Heart left ventricle (tissue), 13 donors: ENCODE measurements around the gene ATXN7.

ENCODE experiments used
- POLR2A ChIP-seq, 2 donors: fragments of 450-650 bp; IDR thresholded peaks; one replicate each; pipeline ENCODE4 v1.6.1; 2017; ENCODE audit warnings: antibody characterized with exemption in 2 of 2, mild to moderate bottlenecking in 2 of 2, moderate library complexity in 2 of 2
- TF ChIP-seq, protein P1 (sequence below), 12 donors: fragments of 200-600 bp; sonication (generic) in 4 of 12; IDR thresholded peaks; one replicate each; pipeline versions ENCODE4 v1.5.0 to v1.8.0; 2018 to 2022; ENCODE audit warnings: antibody characterized with exemption in 12 of 12, mild to moderate bottlenecking in 5 of 12
- donor health status: ischemic (EF 13 %, LVEDD 7.1; RV severe dilation, severe dysfunction).
- donor health status: DM: no; HTN: yes; CAD: no.
- donor health status: DM: no; HTN: no; CAD: no.
- donor health status: ischemic (EF 25% LVEDD 6.9; RV normal size, moderate dysfunction).
- donor health status: ischemic (EF 25% LVEDD 5.7; RV mildly dilated, moderate dysfunction).
- donor health status: ischemic (EF 35%, LVEDD 5.7; RV mildly dilated, moderate dysfunction).
- donor health status: nonischemic (EF 11% LVEDD 7.7; RV severe dilation, severe dysfunction).
- donor health status: DM: yes; HTN: yes; CAD: no.
- donor health status: PGD.
- donor health status: ischemic (EF 29% LVEDD 5.4; RV normal size, mild dysfunction).
- donor health status: nonischemic (EF 23%, LVEDD 6.1; RV moderate dilation, normal function).

DNA sequence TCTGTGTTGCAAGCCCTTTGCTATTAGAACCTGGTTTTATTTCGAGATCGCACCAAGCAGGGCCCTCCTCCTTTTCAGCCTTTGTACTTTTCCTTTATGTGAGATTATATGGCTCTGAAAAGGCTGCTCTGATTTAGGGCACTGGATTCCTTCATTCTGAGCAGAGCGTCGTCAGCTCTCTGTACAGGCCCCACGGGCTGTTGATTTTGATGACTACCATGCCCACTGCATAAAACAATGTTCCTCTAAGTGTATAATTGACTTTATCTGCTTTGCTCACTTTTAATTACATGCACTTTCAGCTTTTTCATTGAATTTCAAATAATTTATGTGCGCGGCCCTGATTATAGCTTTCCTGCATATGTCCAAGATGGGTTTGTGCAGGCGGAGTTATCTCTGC is 164.0 kb downstream of the ATXN7 start:
- TF ChIP-seq, protein P1, sequence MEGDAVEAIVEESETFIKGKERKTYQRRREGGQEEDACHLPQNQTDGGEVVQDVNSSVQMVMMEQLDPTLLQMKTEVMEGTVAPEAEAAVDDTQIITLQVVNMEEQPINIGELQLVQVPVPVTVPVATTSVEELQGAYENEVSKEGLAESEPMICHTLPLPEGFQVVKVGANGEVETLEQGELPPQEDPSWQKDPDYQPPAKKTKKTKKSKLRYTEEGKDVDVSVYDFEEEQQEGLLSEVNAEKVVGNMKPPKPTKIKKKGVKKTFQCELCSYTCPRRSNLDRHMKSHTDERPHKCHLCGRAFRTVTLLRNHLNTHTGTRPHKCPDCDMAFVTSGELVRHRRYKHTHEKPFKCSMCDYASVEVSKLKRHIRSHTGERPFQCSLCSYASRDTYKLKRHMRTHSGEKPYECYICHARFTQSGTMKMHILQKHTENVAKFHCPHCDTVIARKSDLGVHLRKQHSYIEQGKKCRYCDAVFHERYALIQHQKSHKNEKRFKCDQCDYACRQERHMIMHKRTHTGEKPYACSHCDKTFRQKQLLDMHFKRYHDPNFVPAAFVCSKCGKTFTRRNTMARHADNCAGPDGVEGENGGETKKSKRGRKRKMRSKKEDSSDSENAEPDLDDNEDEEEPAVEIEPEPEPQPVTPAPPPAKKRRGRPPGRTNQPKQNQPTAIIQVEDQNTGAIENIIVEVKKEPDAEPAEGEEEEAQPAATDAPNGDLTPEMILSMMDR (IDR thresholded peaks at IDR 0.05), result no peak
- no peak for TF ChIP-seq POLR2A (IDR thresholded peaks at IDR 0.05)
